Heart left ventricle (tissue), 16 donors: Measurements from ENCODE around the gene NOC3L. TPM values are rescaled to one million over a fixed set of nuclear protein-coding genes. Genes with fewer than 3 reads are reported as not detected.

ENCODE experiments used
- ATAC-seq, 4 donors: fragments of 200-7000 bp; cut with Tn5 transposase; one replicate each; pipeline ENCODE4 v1.9.1; 2020 to 2022; ENCODE audit warnings: moderate library complexity in 4 of 4, mild to moderate bottlenecking in 3 of 4, moderate number of reproducible peaks in 1 of 4
- DNase-seq, 5 donors: peaks; one replicate each; pipeline ENCODE4 v3.0.0-alpha.2; 2020
- H3K27ac ChIP-seq, 12 donors: fragments of 200-600 bp; sonication (generic) in 4 of 12; one replicate each; pipeline versions ENCODE4 v1.5.0 to v1.8.0; 2016 to 2022; ENCODE audit warnings: mild to moderate bottlenecking in 2 of 12
- H3K27me3 ChIP-seq, 9 donors: fragments of 200-600 bp; sonication (generic) in 2 of 9; one replicate each; pipeline versions ENCODE4 v1.5.1 to v1.8.0; 2016 to 2022; ENCODE audit warnings: mild to moderate bottlenecking in 3 of 9
- H3K36me3 ChIP-seq, 9 donors: fragments of 200-600 bp; sonication (generic) in 2 of 9; one replicate each; pipeline versions ENCODE4 v1.5.0 to v1.8.0; 2018 to 2022; ENCODE audit warnings: mild to moderate bottlenecking in 2 of 9
- H3K4me1 ChIP-seq, 12 donors: fragments of 200-600 bp; sonication (generic) in 4 of 12; one replicate each; pipeline versions ENCODE4 v1.5.0 to v1.8.0; 2016 to 2022; ENCODE audit warnings: mild to moderate bottlenecking in 3 of 12
- H3K4me3 ChIP-seq, 12 donors: fragments of 200-600 bp; sonication (generic) in 4 of 12; one replicate each; pipeline versions ENCODE4 v1.5.0 to v1.8.0; 2017 to 2022; ENCODE audit warnings: mild to moderate bottlenecking in 9 of 12, moderate library complexity in 4 of 12
- H3K9me3 ChIP-seq, 12 donors: fragments of 200-600 bp; sonication (generic) in 4 of 12; one replicate each; pipeline versions ENCODE4 v1.5.0 to v1.8.0; 2016 to 2022; ENCODE audit warnings: mild to moderate bottlenecking in 1 of 12
- CTCF ChIP-seq, 12 donors: fragments of 200-600 bp; sonication (generic) in 4 of 12; IDR thresholded peaks; one replicate each; pipeline versions ENCODE4 v1.5.0 to v1.8.0; 2018 to 2022; ENCODE audit warnings: antibody characterized with exemption in 12 of 12, mild to moderate bottlenecking in 5 of 12
- POLR2A ChIP-seq, 2 donors: fragments of 450-650 bp; IDR thresholded peaks; one replicate each; pipeline ENCODE4 v1.6.1; 2017; ENCODE audit warnings: antibody characterized with exemption in 2 of 2, mild to moderate bottlenecking in 2 of 2, moderate library complexity in 2 of 2
- WGBS, 4 donors: extraction: QIAGEN DNeasy Blood & Tissue Kit in 2 of 4; methylation state at CpG; one replicate each; pipeline versions ENCODE4 v1.1.5 to v1.1.7; 2013 to 2018; 5-methylcytosine and 5-hydroxymethylcytosine counted together
- intact Hi-C, 10 donors: fragments of 100-400 bp; cut with DNase I; formaldehyde crosslinking; loops; one replicate each; pipeline versions ENCODE4 v1.11.1 to v1.14.2; 2022
- polyA plus RNA-seq, 2 donors: library from polyadenylated mRNA; stranded (reverse); fragments of 200-250 nt; gene quantifications; one replicate each; pipeline ENCODE4 v1.2.3, GENCODE V29; 2013
- total RNA-seq, 9 donors: library from RNA; depleted of rRNA in 2 of 9; stranded (reverse); fragments of >200 nt in 2 of 9; fragmentation: NEBNext Ultra II Directional in 3 of 9; extraction: Animal tissue kit (Norgen Biotek cat#: 25700) in 3 of 9; gene quantifications; one replicate each; pipeline versions ENCODE4 v1.1.0 to v1.2.4, GENCODE V29; 2016 to 2023
- donor health status: ischemic (EF 13 %, LVEDD 7.1; RV severe dilation, severe dysfunction).
- donor health status: healthy with polysubstance abuse.
- donor health status: DM: no; HTN: yes; CAD: no.
- donor health status: DM: no; HTN: no; CAD: no.
- donor health status: ischemic (EF 25% LVEDD 6.9; RV normal size, moderate dysfunction).
- donor health status: ischemic (EF 25% LVEDD 5.7; RV mildly dilated, moderate dysfunction).
- donor health status: healthy.
- donor health status: DM: yes; HTN: yes; CAD: no.
- donor health status: ischemic (EF 35%, LVEDD 5.7; RV mildly dilated, moderate dysfunction).
- donor health status: nonischemic (EF 11% LVEDD 7.7; RV severe dilation, severe dysfunction).
- donor health status: DM: yes; HTN: yes; CAD: no.
- donor health status: PGD.
- donor health status: ischemic (EF 29% LVEDD 5.4; RV normal size, mild dysfunction).
- donor health status: nonischemic (EF 23%, LVEDD 6.1; RV moderate dilation, normal function).

The NOC3L gene
- total and polyA plus RNA-seq, 11 donors: 2.2 to 12.0 (median 8.2) TPM

- no peaks in the 10 kb centered on the region for H3K9me3 ChIP-seq
- intact Hi-C loops: loop anchor here (1.0 to 10.0 kb wide), 7 partner anchors 39 to 82 kb away; partner anchors contain the start of gene TBC1D12 (in 8 of the 10)
- peak in 1 of 4 donors; percentile 19 for ATAC-seq
- H3K36me3 ChIP-seq: peaks cover 0 to 15% (median 1%) of the 10 kb centered on the region in 9 donors
- peak overlapping the region in 9 of 12 donors; percentile 25 to 86 (median 70) for H3K27ac ChIP-seq
- H3K27me3 ChIP-seq: no peaks in the 10 kb centered on the region
- no peak for DNase-seq
- TF ChIP-seq CTCF (IDR thresholded peaks at IDR 0.05) (peak in 1 of 12 donors; percentile 8), POLR2A (IDR thresholded peaks at IDR 0.05) (no peak)
- WGBS, 4 donors: 42 to 54% (median 47%) methylated on average over 8 of the region's 8 CpGs
- H3K4me1 ChIP-seq: peaks cover 0 to 21% (median 13%) of the 10 kb centered on the region in 12 donors
- H3K4me3 ChIP-seq: peak overlapping the region; percentile 56 to 84 (median 77)
Measured at GRCh38 chr10:94363251-94363565, 469 bp upstream of the NOC3L start.

- intact Hi-C loops: loop anchor here in 6 of 10 donors (5.0 to 10.0 kb wide), 3 partner anchors 41 to 84 kb away; partner anchors contain the start of gene TBC1D12 (in 2 of the 6)
- H3K27ac ChIP-seq: no peak overlapping the region
- ATAC-seq (no peak), DNase-seq (peak in 1 of 5 donors; percentile 23)
- H3K4me3 ChIP-seq: peak overlapping the region in 6 of 12 donors; percentile 62 to 82 (median 77)
- peaks cover 0 to 21% (median 13%) of the 10 kb centered on the region in 12 donors for H3K4me1 ChIP-seq
- H3K27me3 ChIP-seq: no peaks in the 10 kb centered on the region
- no peak for TF ChIP-seq POLR2A (IDR thresholded peaks at IDR 0.05)
- TF ChIP-seq CTCF (IDR thresholded peaks at IDR 0.05): no peak
- H3K36me3 ChIP-seq: peaks cover 0 to 34% (median 20%) of the 10 kb centered on the region in 9 donors
- H3K9me3 ChIP-seq: no peaks in the 10 kb centered on the region
- 71 to 78% (median 76%) methylated on average over 4 of the region's 4 CpGs for WGBS, 4 donors
Measured at GRCh38 chr10:94361171-94361794, 1.5 kb downstream of the NOC3L start.

- DNase-seq (no peak), ATAC-seq (no peak)
- H3K27me3 ChIP-seq: no peaks in the 10 kb centered on the region
- TF ChIP-seq CTCF (IDR thresholded peaks at IDR 0.05) (no peak), POLR2A (IDR thresholded peaks at IDR 0.05) (no peak)
- 62 to 70% (median 67%) methylated on average over 2 of the region's 2 CpGs for WGBS, 4 donors
- peaks cover 0 to 21% (median 13%) of the 10 kb centered on the region in 12 donors for H3K4me1 ChIP-seq
- intact Hi-C loops: no loop called here
- H3K9me3 ChIP-seq: no peaks in the 10 kb centered on the region
- no peak overlapping the region for H3K4me3 ChIP-seq
- no peak overlapping the region for H3K27ac ChIP-seq
- H3K36me3 ChIP-seq: peaks cover 0 to 58% (median 45%) of the 10 kb centered on the region in 9 donors
Measured at GRCh38 chr10:94358480-94358879, 4.3 kb downstream of the NOC3L start.

- Histone ChIP-seq H3K36me3 (peaks cover 0 to 70% (median 58%) of the 10 kb centered on the region in 9 donors), H3K9me3 (no peaks in the 10 kb centered on the region), H3K27me3 (no peaks in the 10 kb centered on the region), H3K27ac (no peak overlapping the region), H3K4me3 (no peak overlapping the region), H3K4me1 (peaks cover 0 to 17% (median 12%) of the 10 kb centered on the region in 12 donors)
- TF ChIP-seq POLR2A (IDR thresholded peaks at IDR 0.05) (no peak), CTCF (IDR thresholded peaks at IDR 0.05) (no peak)
- ATAC-seq: no peak
- WGBS, 4 donors: 95 to 97% (median 97%) methylated on average over 3 of the region's 3 CpGs
- no peak for DNase-seq
- intact Hi-C loops: no loop called here
Measured at GRCh38 chr10:94357193-94357592, 5.5 kb downstream of the NOC3L start.
